OCI-LY3 (cell line): Measurements from ENCODE around the gene BRCA1.

Source experiments
- H2AFZ ChIP-seq: fragments of 200-600, 300-600 bp; shearing (Covaris generic); 2 replicates; pipeline ENCODE4 v1.6.0; 2014; ENCODE audit warnings: antibody characterized with exemption, low read depth, low read length
- H3K27ac ChIP-seq: fragments of 200-600, 300-600 bp; sonication (generic); 2 replicates; pipeline ENCODE4 v1.5.1; 2014; ENCODE audit warnings: mild to moderate bottlenecking, low read length, moderate library complexity, mixed read lengths
- H3K27me3 ChIP-seq: fragments of 200-600, 300-600 bp; sonication (generic); 2 replicates; pipeline ENCODE4 v1.6.1; 2014; ENCODE audit warnings: low read depth, low read length, mixed read lengths
- H3K36me3 ChIP-seq: fragments of 200-600, 300-600 bp; sonication (generic); replicated peaks from 2 replicates; pipeline ENCODE3; 2014; ENCODE audit warnings: low read depth, low read length, mixed read lengths
- H3K4me1 ChIP-seq: fragments of 300-600, 200-600 bp; sonication (generic); 2 replicates; pipeline ENCODE4 v1.6.1; 2014; ENCODE audit warnings: low read length, mixed read lengths
- H3K4me2 ChIP-seq: fragments of 200-600, 300-600 bp; sonication (generic); 2 replicates; pipeline ENCODE4 v1.6.1; 2014; ENCODE audit warnings: low read length, mixed read lengths
- H3K4me3 ChIP-seq: fragments of 300-600, 200-600 bp; sonication (generic); 2 replicates; pipeline ENCODE4 v1.5.1; 2014; ENCODE audit warnings: antibody characterized with exemption, mild to moderate bottlenecking, low read length, moderate library complexity
- H3K79me2 ChIP-seq: fragments of 300-600, 200-600 bp; shearing (Covaris generic); 2 replicates; pipeline ENCODE4 v1.6.1; 2014; ENCODE audit warnings: mild to moderate bottlenecking, low read length, mixed read lengths
- H3K9ac ChIP-seq: fragments of 300-600, 200-600 bp; shearing (Covaris generic); 2 replicates; pipeline ENCODE4 v1.6.0; 2014; ENCODE audit warnings: mild to moderate bottlenecking, low read length, moderate library complexity
- H3K9me3 ChIP-seq: fragments of 200-600, 300-600 bp; shearing (Covaris generic); 2 replicates; pipeline ENCODE4 v1.6.1; 2014; ENCODE audit warnings: low read length, mixed read lengths; ENCODE audit not compliant: insufficient read depth
- H4K20me1 ChIP-seq: fragments of 200-600, 300-600 bp; sonication (generic); 2 replicates; pipeline ENCODE4 v1.6.1; 2016; ENCODE audit warnings: low read length, mixed read lengths; ENCODE audit not compliant: insufficient read depth
- EZH2phosphoT487 ChIP-seq: fragments of 200-600 bp; shearing (Covaris generic); IDR thresholded peaks from 2 replicates; pipeline ENCODE4 v1.6.1; 2018; ENCODE audit warnings: antibody characterized with exemption, mixed run types, low read depth
- TF ChIP-seq, protein P1 (sequence below): fragments of 200-600, 300-600 bp; sonication (generic); IDR thresholded peaks from 2 replicates; pipeline ENCODE4 v1.5.1; 2014; ENCODE audit warnings: antibody characterized with exemption, low read length, low read depth

The BRCA1 gene

DNA sequence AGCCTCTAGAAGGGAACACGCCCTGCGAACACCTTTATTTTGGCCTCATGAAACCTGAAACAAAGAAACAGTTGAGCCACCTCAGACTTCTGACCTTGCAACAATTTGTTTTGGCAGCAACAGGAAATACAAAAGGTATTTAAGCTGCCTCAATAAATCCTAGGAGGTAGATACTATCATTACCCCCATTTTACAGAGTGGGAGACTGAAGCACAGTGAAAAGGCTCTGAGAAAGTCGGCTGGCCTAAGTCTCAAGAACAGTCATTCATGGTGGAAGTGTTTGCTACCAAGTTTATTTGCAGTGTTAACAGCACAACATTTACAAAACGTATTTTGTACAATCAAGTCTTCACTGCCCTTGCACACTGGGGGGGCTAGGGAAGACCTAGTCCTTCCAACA lies 81.1 kb downstream of the BRCA1 start:
- Histone ChIP-seq H3K9me3 (no peaks in the 10 kb centered on the region), H2AFZ (no peak overlapping the region), H3K4me2 (no peak overlapping the region), H3K9ac (no peak overlapping the region), H3K4me1 (no peaks in the 10 kb centered on the region), H4K20me1 (no peaks in the 10 kb centered on the region), H3K27me3 (no peaks in the 10 kb centered on the region), H3K79me2 (no peaks in the 10 kb centered on the region), H3K27ac (no peak overlapping the region), H3K36me3 (peaks cover 33% of the 10 kb centered on the region), H3K4me3 (no peak overlapping the region)
- no peak for TF ChIP-seq EZH2phosphoT487
- TF ChIP-seq, protein P1, sequence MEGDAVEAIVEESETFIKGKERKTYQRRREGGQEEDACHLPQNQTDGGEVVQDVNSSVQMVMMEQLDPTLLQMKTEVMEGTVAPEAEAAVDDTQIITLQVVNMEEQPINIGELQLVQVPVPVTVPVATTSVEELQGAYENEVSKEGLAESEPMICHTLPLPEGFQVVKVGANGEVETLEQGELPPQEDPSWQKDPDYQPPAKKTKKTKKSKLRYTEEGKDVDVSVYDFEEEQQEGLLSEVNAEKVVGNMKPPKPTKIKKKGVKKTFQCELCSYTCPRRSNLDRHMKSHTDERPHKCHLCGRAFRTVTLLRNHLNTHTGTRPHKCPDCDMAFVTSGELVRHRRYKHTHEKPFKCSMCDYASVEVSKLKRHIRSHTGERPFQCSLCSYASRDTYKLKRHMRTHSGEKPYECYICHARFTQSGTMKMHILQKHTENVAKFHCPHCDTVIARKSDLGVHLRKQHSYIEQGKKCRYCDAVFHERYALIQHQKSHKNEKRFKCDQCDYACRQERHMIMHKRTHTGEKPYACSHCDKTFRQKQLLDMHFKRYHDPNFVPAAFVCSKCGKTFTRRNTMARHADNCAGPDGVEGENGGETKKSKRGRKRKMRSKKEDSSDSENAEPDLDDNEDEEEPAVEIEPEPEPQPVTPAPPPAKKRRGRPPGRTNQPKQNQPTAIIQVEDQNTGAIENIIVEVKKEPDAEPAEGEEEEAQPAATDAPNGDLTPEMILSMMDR = no peak

DNA sequence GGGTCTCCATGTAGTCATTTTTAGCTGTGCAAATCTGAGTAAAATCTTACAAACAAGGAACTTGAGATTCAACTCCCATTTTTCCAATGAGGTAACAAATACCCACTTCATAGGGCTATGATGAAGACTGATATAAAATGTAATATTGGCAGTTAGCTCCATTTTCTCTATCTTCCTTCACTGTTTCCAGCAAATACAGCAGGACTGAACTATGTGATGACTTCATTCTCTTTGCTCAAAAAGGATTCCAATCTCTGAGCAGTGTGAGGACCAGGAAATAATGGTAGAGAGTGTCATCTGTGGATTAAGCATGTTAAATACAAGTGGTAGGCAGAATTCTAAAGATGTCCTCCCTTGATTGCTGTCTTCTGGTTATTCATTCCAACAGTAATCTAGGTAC lies 81.9 kb downstream of the BRCA1 start:
- Histone ChIP-seq H3K4me1 (no peaks in the 10 kb centered on the region), H3K9ac (no peak overlapping the region), H4K20me1 (no peaks in the 10 kb centered on the region), H3K36me3 (peaks cover 29% of the 10 kb centered on the region), H3K9me3 (no peaks in the 10 kb centered on the region), H3K4me2 (no peak overlapping the region), H3K27ac (no peak overlapping the region), H3K27me3 (no peaks in the 10 kb centered on the region), H3K4me3 (no peak overlapping the region), H3K79me2 (no peaks in the 10 kb centered on the region), H2AFZ (no peak overlapping the region)
- no peak for TF ChIP-seq EZH2phosphoT487
- TF ChIP-seq, protein P1 = no peak

DNA sequence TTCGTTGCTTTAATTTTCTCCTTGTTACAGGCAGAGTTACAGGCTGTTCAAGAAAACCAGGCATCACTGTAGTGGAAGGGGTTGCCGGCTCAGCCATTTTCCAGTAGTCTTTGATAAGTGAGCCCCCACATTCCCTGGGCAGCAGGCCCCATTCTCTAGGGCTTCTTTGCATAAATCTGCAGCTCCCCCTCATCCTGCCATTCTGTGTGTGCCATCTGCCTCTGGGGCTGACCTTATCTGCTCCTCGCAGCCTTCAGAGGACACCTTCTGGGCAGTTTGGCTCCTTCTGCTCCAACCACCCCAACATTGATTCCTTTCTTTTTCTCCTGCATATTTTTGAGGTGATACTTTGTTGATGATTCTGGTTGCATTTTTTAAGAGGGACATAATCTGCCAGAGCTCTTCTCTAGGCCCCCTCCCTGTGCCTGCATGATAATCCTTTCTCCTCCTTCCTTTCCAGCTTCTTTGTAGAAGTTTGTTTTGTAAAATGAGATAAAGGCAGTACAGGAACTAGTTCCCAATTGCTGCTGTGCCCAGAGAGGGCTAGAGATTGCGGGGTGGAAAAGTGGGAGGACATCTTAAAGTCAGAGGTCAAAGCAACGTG lies 83.0 kb downstream of the BRCA1 start:
- TF ChIP-seq EZH2phosphoT487 = no peak
- TF ChIP-seq, protein P1 = no peak
- H3K27ac ChIP-seq = no peak overlapping the region

DNA sequence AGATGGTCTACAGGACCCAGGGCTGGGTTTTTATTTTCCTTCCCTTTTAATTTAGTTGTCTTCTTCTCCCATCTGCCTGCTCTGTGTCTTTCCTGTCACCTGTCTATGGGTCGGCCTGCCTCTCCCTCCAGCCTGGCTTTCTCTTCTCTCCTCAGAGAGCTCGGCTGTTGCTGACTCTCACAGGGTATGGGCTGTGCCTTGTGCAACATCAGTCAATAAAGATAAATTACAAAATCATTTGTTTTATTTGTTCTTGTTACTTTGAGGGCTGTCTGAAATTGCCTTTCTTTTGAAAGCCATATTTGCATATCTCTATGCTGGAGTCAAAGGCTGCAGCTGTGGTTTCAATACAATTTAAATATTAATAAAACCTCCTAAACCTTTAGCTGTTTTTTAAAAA lies 84.5 kb downstream of the BRCA1 start:
- Histone ChIP-seq H3K9ac (no peak overlapping the region), H3K79me2 (no peaks in the 10 kb centered on the region), H4K20me1 (no peaks in the 10 kb centered on the region), H3K27ac (no peak overlapping the region), H3K4me1 (no peaks in the 10 kb centered on the region), H3K9me3 (no peaks in the 10 kb centered on the region), H3K36me3 (peaks cover 22% of the 10 kb centered on the region), H2AFZ (no peak overlapping the region), H3K4me3 (no peak overlapping the region), H3K4me2 (no peak overlapping the region), H3K27me3 (no peaks in the 10 kb centered on the region)
- TF ChIP-seq, protein P1 = no peak
- no peak for TF ChIP-seq EZH2phosphoT487

More for the DNA sequence above, 83.0 kb downstream of the BRCA1 start:
- Histone ChIP-seq H3K4me3 (no peak overlapping the region), H3K9ac (no peak overlapping the region), H4K20me1 (no peaks in the 10 kb centered on the region), H3K79me2 (no peaks in the 10 kb centered on the region), H3K4me2 (no peak overlapping the region), H3K9me3 (no peaks in the 10 kb centered on the region), H3K36me3 (peaks cover 25% of the 10 kb centered on the region), H3K27me3 (no peaks in the 10 kb centered on the region), H2AFZ (no peak overlapping the region), H3K4me1 (no peaks in the 10 kb centered on the region)
